Activated T-cell treated with anti-CD3 and anti-CD28 coated beads, Interleukin-2, amount 50 U/mL, for 72 hours (primary cell): Measurements from ENCODE around the gene TMEM154. TPM values are rescaled to one million over a fixed set of nuclear protein-coding genes. Genes with fewer than 3 reads are reported as not detected.

Source experiments
- ATAC-seq, 2 donors: fragments of 150-1000 bp; cut with Tn5 transposase; replicated peaks in 1 of 2; 2 replicates each; pipeline ENCODE4 v1.10.0; 2021; ENCODE audit warnings: moderate library complexity in 2 of 2, mild to moderate bottlenecking in 1 of 2
- DNase-seq, 2 donors: peaks; one replicate each; pipeline ENCODE4 v3.0.0; 2021 to 2022; ENCODE audit warnings: mixed read lengths in 1 of 2
- H3K27ac Mint-ChIP-seq: one replicate; pipeline ENCODE4 v1.8.0; 2022; ENCODE audit warnings: mild to moderate bottlenecking, moderate library complexity, mixed read lengths
- H3K27me3 Mint-ChIP-seq: one replicate; pipeline ENCODE4 v1.8.0; 2022; ENCODE audit warnings: low read depth, mixed read lengths
- H3K36me3 Mint-ChIP-seq, 2 donors: one replicate each; pipeline ENCODE4 v1.8.0; 2022; ENCODE audit warnings: mixed read lengths in 2 of 2, mild to moderate bottlenecking in 1 of 2; ENCODE audit not compliant: insufficient read depth in 2 of 2
- H3K4me1 Mint-ChIP-seq: one replicate; pipeline ENCODE4 v1.8.0; 2022; ENCODE audit warnings: low read depth, mixed read lengths
- H3K4me3 Mint-ChIP-seq, 2 donors: one replicate each; pipeline ENCODE4 v1.8.0; 2022; ENCODE audit warnings: mild to moderate bottlenecking in 2 of 2, mixed read lengths in 2 of 2, moderate library complexity in 2 of 2
- H3K9me3 Mint-ChIP-seq, 2 donors: one replicate each; pipeline ENCODE4 v1.8.0; 2022; ENCODE audit warnings: mixed read lengths in 2 of 2
- total RNA-seq, 2 donors: library from RNA; stranded (reverse); gene quantifications; one replicate each; pipeline ENCODE4 v1.2.3, GENCODE V29; 2022

TMEM154 gene
- total RNA-seq, 2 donors from 2014 or later = 16.8 to 22.0 TPM

DNA sequence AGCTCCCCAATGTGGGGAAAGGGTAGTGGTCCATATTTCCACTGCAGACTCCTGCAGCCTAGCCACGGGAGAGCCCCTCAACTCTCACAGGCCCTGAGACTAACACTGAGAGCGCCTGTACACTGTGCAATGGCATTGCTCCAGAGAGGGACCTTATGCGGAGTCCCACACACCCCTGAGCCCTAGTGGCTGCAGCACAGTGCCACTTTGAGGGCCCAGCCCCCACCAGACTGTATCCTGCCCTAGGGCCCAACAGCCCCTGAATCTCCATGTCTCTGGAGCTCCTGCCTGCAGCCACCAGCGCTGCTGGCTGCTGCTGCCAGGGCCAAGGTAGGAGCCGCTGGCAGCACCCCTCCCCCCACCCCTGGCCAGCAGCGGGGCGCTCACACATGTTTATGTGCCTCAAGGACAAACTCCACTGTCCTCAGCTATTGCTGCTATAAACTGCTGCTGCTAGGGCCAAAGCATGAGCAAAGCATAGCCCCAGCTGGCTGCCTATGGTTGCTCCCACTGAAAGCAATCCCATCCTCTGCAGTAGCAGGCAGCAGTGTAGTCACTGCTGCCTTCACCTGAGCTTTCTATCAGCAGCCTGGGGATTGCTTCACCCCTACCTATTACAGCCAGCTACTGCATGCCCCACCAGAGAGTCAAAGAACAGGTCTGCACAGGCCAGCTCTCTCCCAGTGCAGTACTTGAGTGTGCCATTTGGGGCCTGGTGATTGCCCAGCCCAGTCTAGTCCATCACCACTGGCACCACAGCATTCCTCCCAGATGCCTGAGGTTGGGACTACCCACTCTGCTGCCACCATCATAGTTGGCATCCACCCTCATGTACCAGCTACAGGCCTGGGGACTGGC is 24.3 kb downstream of the TMEM154 start:
- Mint-ChIP-seq H3K27ac (no peak overlapping the region), H3K27me3 (no peaks in the 10 kb centered on the region), H3K9me3 (peaks cover 9 to 17% of the 10 kb centered on the region in 2 donors), H3K4me3 (no peak overlapping the region), H3K4me1 (peaks cover 14% of the 10 kb centered on the region), H3K36me3 (peaks cover 21 to 31% of the 10 kb centered on the region in 2 donors)
- ATAC-seq = no peak
- DNase-seq = no peak

DNA sequence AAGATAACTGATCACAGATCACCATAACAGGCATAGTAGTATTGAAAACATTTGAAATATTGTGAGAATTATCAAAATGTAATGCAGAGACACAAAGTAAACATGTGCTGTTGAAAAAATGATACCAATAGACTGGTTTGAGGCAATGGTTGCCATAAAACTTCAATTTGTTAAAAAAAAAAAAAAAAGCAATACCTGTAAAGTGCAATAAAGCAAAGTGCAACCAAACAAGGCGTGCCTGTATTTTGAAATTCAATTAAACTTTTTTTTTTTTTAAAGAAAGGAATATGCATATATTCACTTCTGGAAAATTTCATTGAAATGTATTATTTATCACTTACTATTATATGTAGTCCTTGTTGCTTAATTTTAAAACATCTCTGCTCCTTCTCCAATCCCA is 27.7 kb downstream of the TMEM154 start:
- Mint-ChIP-seq H3K36me3 (peaks cover 9 to 12% of the 10 kb centered on the region in 2 donors), H3K9me3 (peaks cover 0 to 9% of the 10 kb centered on the region in 2 donors), H3K27ac (peak overlapping the region; percentile 34), H3K4me3 (no peak overlapping the region), H3K27me3 (no peaks in the 10 kb centered on the region), H3K4me1 (peaks cover 14% of the 10 kb centered on the region)
- no peak for DNase-seq
- ATAC-seq = no peak

DNA sequence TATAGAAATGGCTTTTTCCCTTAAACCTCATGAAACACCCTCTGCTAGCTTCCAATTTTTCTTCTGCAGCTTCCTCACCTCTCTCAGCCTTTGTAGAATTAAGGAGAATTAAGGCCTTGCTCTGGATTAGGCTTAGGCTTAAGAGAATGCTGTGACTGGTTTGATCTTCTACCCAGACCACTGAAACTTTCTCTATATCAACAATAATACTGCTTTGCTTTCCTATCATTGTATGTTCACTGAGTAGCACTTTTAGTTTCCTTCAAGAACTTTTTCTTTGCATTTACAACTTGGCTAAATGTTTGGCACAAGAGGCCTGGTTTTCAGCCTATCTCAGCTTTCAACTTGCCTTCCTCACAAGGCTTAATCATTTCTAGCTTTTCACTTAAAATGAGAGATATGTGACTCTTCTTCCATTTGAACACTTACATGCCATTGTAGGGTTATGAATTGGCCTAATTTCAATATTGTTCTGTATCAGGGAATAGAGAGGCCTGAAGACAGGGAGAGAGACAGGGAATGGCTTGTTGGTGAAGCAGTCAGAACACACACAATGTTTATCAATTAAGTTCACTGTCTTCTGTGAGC is 28.2 kb downstream of the TMEM154 start:
- H3K9me3 Mint-ChIP-seq = peaks cover 0 to 4% of the 10 kb centered on the region in 2 donors
- H3K4me1 Mint-ChIP-seq = peaks cover 14% of the 10 kb centered on the region
- no peak overlapping the region for H3K4me3 Mint-ChIP-seq
- no peaks in the 10 kb centered on the region for H3K27me3 Mint-ChIP-seq
- ATAC-seq (peak; percentile 29 to 74), DNase-seq (no peak)
- H3K27ac Mint-ChIP-seq = peak overlapping the region; percentile 34
- peaks cover 4 to 8% of the 10 kb centered on the region in 2 donors for H3K36me3 Mint-ChIP-seq

GRCh38 chr4:152646221-152646620 is 33.6 kb downstream of the TMEM154 start:
- peaks cover 0 to 2% of the 10 kb centered on the region in 2 donors for H3K36me3 Mint-ChIP-seq
- ATAC-seq (no peak), DNase-seq (no peak)
- peaks cover 16% of the 10 kb centered on the region for H3K4me1 Mint-ChIP-seq
- H3K27ac Mint-ChIP-seq = no peak overlapping the region
- H3K4me3 Mint-ChIP-seq = no peak overlapping the region
- no peaks in the 10 kb centered on the region for H3K9me3 Mint-ChIP-seq
- H3K27me3 Mint-ChIP-seq = no peaks in the 10 kb centered on the region

- no peaks in the 10 kb centered on the region for H3K27me3 Mint-ChIP-seq
- H3K36me3 Mint-ChIP-seq = no peaks in the 10 kb centered on the region
- H3K4me1 Mint-ChIP-seq = peaks cover 16% of the 10 kb centered on the region
- DNase-seq (no peak), ATAC-seq (no peak)
- H3K9me3 Mint-ChIP-seq = no peaks in the 10 kb centered on the region
- peak overlapping the region; percentile 25 for H3K27ac Mint-ChIP-seq
- H3K4me3 Mint-ChIP-seq = peak overlapping the region in 1 of 2 donors; percentile 53
Observed at GRCh38 chr4:152644130-152644529, 35.7 kb downstream of the TMEM154 start.

DNA sequence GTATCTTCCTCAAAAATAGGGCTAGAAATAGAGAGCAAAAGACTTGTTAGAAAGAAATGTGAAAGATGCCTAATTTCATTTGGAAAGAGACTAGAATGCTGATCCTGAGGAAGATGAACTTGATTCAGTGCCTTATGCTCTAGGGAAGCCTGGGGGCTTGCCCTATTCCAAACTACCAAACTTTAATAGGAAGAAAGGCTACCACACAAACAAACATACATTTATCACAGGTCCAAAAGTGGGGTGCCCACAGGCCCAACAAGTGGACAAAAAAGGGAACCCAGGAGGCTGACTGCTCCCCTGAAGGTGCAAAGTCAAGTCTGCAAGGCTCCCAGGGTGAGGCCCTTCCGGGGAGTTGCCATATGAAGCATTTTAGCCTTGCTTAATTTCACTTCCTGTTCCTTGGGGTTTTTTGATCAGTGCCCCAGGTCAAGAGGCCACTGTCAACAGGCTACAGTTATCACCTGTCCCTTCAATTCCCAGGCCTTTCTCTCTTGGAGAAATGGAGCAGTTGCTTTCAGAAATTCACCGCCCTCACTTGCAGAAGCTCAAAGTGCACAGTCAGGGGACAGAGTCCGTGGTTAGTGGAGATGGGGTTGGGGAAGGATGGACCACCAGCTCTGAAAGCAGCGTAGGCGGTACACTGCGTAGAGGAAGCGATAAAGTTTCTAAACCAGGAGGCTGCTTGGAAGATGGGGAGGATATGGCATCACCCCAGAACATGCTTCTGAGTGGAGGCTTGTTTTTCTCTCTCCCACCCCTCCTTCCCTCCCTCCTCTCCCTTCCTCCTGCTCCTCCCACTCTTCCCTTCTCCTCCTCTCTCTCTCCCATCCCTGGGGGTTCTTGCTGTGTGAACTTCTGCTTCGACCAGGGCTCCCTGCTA is 36.4 kb downstream of the TMEM154 start:
- H3K27ac Mint-ChIP-seq = peak overlapping the region; percentile 82
- no peaks in the 10 kb centered on the region for H3K36me3 Mint-ChIP-seq
- no peaks in the 10 kb centered on the region for H3K9me3 Mint-ChIP-seq
- H3K4me1 Mint-ChIP-seq = peaks cover 16% of the 10 kb centered on the region
- H3K4me3 Mint-ChIP-seq = peak overlapping the region in 1 of 2 donors; percentile 53
- ATAC-seq = peak in 1 of 2 donors; percentile 82
- no peaks in the 10 kb centered on the region for H3K27me3 Mint-ChIP-seq
- peak; percentile 4 to 21 for DNase-seq

- H3K9me3 Mint-ChIP-seq = no peaks in the 10 kb centered on the region
- H3K4me3 Mint-ChIP-seq = no peak overlapping the region
- H3K4me1 Mint-ChIP-seq = peaks cover 21% of the 10 kb centered on the region
- H3K27me3 Mint-ChIP-seq = no peaks in the 10 kb centered on the region
- H3K27ac Mint-ChIP-seq = peak overlapping the region; percentile 60
- ATAC-seq (no peak), DNase-seq (no peak)
- peaks cover 0 to 1% of the 10 kb centered on the region in 2 donors for H3K36me3 Mint-ChIP-seq
Observed at GRCh38 chr4:152640058-152640921, 39.5 kb downstream of the TMEM154 start.

GRCh38 chr4:152635851-152636250 is 43.9 kb downstream of the TMEM154 start:
- ATAC-seq (no peak), DNase-seq (no peak)
- H3K9me3 Mint-ChIP-seq = no peaks in the 10 kb centered on the region
- no peak overlapping the region for H3K4me3 Mint-ChIP-seq
- no peaks in the 10 kb centered on the region for H3K27me3 Mint-ChIP-seq
- H3K4me1 Mint-ChIP-seq = peaks cover 13% of the 10 kb centered on the region
- H3K36me3 Mint-ChIP-seq = peaks cover 0 to 1% of the 10 kb centered on the region in 2 donors
- peak overlapping the region; percentile 24 for H3K27ac Mint-ChIP-seq

DNA sequence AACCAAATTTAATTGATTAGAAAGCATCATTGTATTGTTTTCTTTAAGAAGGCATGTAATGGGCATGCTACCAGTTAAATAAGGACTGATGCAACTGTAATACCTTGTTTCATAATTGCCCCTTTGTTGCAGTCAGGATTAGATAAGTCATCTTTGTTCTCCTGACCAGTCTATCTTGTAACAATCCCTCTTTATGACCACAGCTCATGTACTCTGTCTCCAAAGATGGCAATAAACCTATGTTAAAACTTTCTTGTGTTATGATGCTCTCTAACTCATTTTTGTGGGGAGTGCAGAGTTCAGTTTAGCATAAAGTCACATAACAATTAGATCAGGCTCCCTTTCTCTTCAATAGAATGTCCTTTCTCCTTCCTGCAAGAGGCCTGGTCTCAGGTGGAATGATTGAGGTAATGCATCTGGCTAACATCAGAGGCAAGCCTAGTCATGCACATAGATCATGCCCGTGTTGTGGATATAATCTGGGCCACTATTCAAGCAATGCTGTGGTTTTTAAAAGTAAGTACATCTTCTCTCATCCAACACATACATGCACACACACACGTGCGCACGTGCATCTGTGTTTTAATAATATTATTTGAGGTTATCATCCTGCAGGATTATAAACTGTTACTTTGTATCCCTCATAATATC is 45.6 kb downstream of the TMEM154 start:
- DNase-seq = no peak
- H3K9me3 Mint-ChIP-seq = no peaks in the 10 kb centered on the region
- H3K27ac Mint-ChIP-seq = peak overlapping the region; percentile 1

DNA sequence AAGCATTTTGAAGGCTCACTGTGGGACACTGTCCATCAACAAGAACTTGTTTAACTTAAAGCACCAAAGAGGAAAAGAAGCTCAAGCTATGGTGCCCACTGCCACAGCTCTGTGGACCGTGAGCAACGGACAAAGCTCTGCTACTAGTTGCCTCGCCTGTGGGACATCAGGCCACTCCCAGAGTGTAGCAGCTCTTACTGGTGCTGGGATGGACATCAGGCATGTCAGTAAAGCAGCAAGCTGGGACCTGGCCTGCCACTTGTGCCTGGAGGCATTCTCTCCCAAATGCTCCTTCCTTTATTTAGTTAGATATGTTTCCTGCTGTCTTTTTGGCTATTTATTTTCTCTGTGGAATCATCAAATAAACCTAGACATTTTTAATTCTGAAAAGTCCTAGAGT is 46.7 kb downstream of the TMEM154 start:
- Mint-ChIP-seq H3K36me3 (peaks cover 1 to 4% of the 10 kb centered on the region in 2 donors), H3K9me3 (no peaks in the 10 kb centered on the region)

More for the DNA sequence above, 45.6 kb downstream of the TMEM154 start:
- peaks cover 13% of the 10 kb centered on the region for H3K4me1 Mint-ChIP-seq
- H3K27me3 Mint-ChIP-seq = no peaks in the 10 kb centered on the region
- H3K4me3 Mint-ChIP-seq = no peak overlapping the region
- peaks cover 1 to 4% of the 10 kb centered on the region in 2 donors for H3K36me3 Mint-ChIP-seq
- no peak for ATAC-seq

DNA sequence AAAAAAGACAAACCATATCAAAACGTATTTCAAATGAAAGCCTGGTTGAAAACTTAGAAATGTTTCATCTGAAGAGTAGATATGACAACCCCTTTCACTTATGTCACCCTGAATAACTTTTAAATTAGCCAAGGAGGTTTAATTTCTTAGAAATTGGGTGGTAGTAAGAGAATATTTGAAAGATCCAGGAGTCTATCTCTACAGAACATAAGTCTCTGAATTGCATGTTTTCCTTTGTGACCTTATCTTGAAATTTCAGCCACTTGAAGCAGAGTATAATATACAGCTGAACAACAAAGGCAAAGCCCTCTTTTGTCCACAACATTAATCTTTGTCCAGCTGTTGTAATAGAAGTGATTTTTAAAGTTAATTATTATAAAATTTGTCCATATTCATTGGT is 49.5 kb downstream of the TMEM154 start:
- Mint-ChIP-seq H3K36me3 (peaks cover 0 to 4% of the 10 kb centered on the region in 2 donors), H3K9me3 (no peaks in the 10 kb centered on the region), H3K27ac (no peak overlapping the region), H3K4me1 (peaks cover 7% of the 10 kb centered on the region), H3K4me3 (no peak overlapping the region), H3K27me3 (no peaks in the 10 kb centered on the region)
- no peak for ATAC-seq
- DNase-seq = no peak

More for the DNA sequence above, 46.7 kb downstream of the TMEM154 start:
- Mint-ChIP-seq H3K27ac (no peak overlapping the region), H3K4me1 (peaks cover 13% of the 10 kb centered on the region), H3K4me3 (no peak overlapping the region), H3K27me3 (no peaks in the 10 kb centered on the region)
- no peak for DNase-seq
- no peak for ATAC-seq

GRCh38 chr4:152629908-152630307 is 49.9 kb downstream of the TMEM154 start:
- Mint-ChIP-seq H3K4me3 (no peak overlapping the region), H3K27me3 (no peaks in the 10 kb centered on the region), H3K4me1 (peaks cover 7% of the 10 kb centered on the region), H3K27ac (no peak overlapping the region), H3K36me3 (peaks cover 0 to 4% of the 10 kb centered on the region in 2 donors), H3K9me3 (no peaks in the 10 kb centered on the region)
- ATAC-seq (no peak), DNase-seq (no peak)
